Caco-2 (cell line): ENCODE results near the gene UBE2R2. TPM values are rescaled to one million over a fixed set of nuclear protein-coding genes. Genes with fewer than 3 reads are reported as not detected.

Experiments
- BruUV-seq: library from RNA; stranded (reverse); fragments of 400-500 nt; replicated peaks from 2 replicates; lab custom pipeline; 2021; lab: Mats Ljungman, UMichigan
- CTCF ChIA-PET: fragments of 300-600 bp; sonication (Branson Sonifier 250); formaldehyde crosslinking; loops from one replicate; lab custom pipeline; 2022; ENCODE audit warnings: antibody characterized with exemption; lab: Charles Lee
- POLR2A ChIA-PET: fragments of 300-600 bp; sonication (Branson Sonifier 250); formaldehyde crosslinking; loops from one replicate; lab custom pipeline; 2022; ENCODE audit warnings: antibody characterized with exemption; lab: Charles Lee
- DNase-seq, 2 experiments: peaks; one replicate each; pipeline versions ENCODE4 v3.0.0 to v3.0.0-alpha.2; 2020 to 2022
- H3K27me3 ChIP-seq: replicated peaks from 2 replicates; pipeline ENCODE4 v1.6.0; 2011; ENCODE audit warnings: low read length; ENCODE audit not compliant: control insufficient read depth, insufficient read depth
- H3K36me3 ChIP-seq: 2 replicates; pipeline ENCODE4 v1.5.1; 2011; ENCODE audit warnings: low read length; ENCODE audit not compliant: control insufficient read depth, insufficient read depth
- H3K4me1 ChIP-seq: fragments of 250-450 bp; sonication (Bioruptor Pico); 2 replicates; pipeline ENCODE4 v1.5.1; 2020; ENCODE audit warnings: mild to moderate bottlenecking
- H3K4me3 ChIP-seq: 2 replicates; pipeline ENCODE4 v1.5.1; 2011; ENCODE audit warnings: low read depth, mild to moderate bottlenecking, control low read depth, low read length
- H3K9me3 ChIP-seq: fragments of 250-450 bp; sonication (Bioruptor Pico); 2 replicates; pipeline ENCODE4 v1.5.1; 2020; ENCODE audit warnings: mild to moderate bottlenecking, moderate library complexity
- H3K27ac Mint-ChIP-seq: one replicate; pipeline ENCODE4 v1.8.0; 2022; ENCODE audit warnings: mixed read lengths; ENCODE audit not compliant: unreplicated experiment
- H3K27me3 Mint-ChIP-seq: one replicate; pipeline ENCODE4 v1.8.0; 2022; ENCODE audit warnings: mixed read lengths; ENCODE audit not compliant: insufficient read depth, unreplicated experiment
- H3K36me3 Mint-ChIP-seq: one replicate; pipeline ENCODE4 v1.8.0; 2022; ENCODE audit warnings: mild to moderate bottlenecking, mixed read lengths; ENCODE audit not compliant: insufficient read depth, unreplicated experiment
- H3K4me1 Mint-ChIP-seq: one replicate; pipeline ENCODE4 v1.8.0; 2022; ENCODE audit warnings: low read depth, mixed read lengths; ENCODE audit not compliant: unreplicated experiment
- H3K4me3 Mint-ChIP-seq: one replicate; pipeline ENCODE4 v1.8.0; 2022; ENCODE audit warnings: mild to moderate bottlenecking, moderate library complexity, mixed read lengths; ENCODE audit not compliant: unreplicated experiment
- H3K9me3 Mint-ChIP-seq: one replicate; pipeline ENCODE4 v1.8.0; 2022; ENCODE audit warnings: mixed read lengths; ENCODE audit not compliant: unreplicated experiment
- CTCF ChIP-seq, 2 experiments: fragments of 200-600 bp in 1 of 2; IDR thresholded peaks; 1 replicate in 1 of 2; 2 replicates in 1 of 2; pipeline versions ENCODE4 v1.5.1 to v1.8.0; 2011 to 2022; ENCODE audit warnings: antibody characterized with exemption in 1 of 2, control low read depth in 1 of 2, inconsistent platforms in 1 of 2, low read depth in 1 of 2, low read length in 1 of 2, mild to moderate bottlenecking in 1 of 2, moderate library complexity in 1 of 2; ENCODE audit not compliant: insufficient read depth in 1 of 2, severe bottlenecking in 1 of 2, unreplicated experiment in 1 of 2
- intact Hi-C: fragments of 100-400 bp; cut with micrococcal nuclease; formaldehyde crosslinking; loops from one replicate; pipeline ENCODE4 v1.10.0; 2022; ENCODE audit not compliant: unreplicated experiment
- total RNA-seq: library from RNA; stranded (reverse); gene quantifications from 2 replicates; pipeline ENCODE4 v1.2.3, GENCODE V29; 2022

Gene UBE2R2
- total RNA-seq, 1 experiment from 2014 or later: 52.3 TPM

GRCh38 chr9:33924978-33925797, 108.2 kb downstream of the UBE2R2 start:
- peak; percentile 39 to 66 for TF ChIP-seq CTCF (IDR thresholded peaks at IDR 0.05; ENCODE audit: insufficient read depth in 1 of 2, low read depth in 1 of 2, low read length in 1 of 2, severe bottlenecking in 1 of 2, unreplicated experiment in 1 of 2)
- no peaks in the 10 kb centered on the region for H3K4me1 Mint-ChIP-seq
- H3K36me3 Mint-ChIP-seq: peaks cover 97% of the 10 kb centered on the region
- no peak overlapping the region for H3K4me3 Mint-ChIP-seq
- intact Hi-C loops: loop anchor here (5.0 to 10.0 kb wide), 3 partner anchors 110 to 330 kb away; partner anchors contain the start of gene UBE2R2
- peak overlapping the region; percentile 21 for H3K27ac Mint-ChIP-seq
- Histone ChIP-seq H3K9me3 (no peaks in the 10 kb centered on the region), H3K4me3 (no peak overlapping the region), H3K36me3 (peaks cover 12% of the 10 kb centered on the region), H3K27me3 (no peaks in the 10 kb centered on the region), H3K4me1 (no peaks in the 10 kb centered on the region)
- ChIA-PET CTCF (interaction anchor here (0.6 to 1.7 kb wide), 5 partner anchors 14 to 327 kb away, joined by 3 to 18 read pairs (median 4); no protein-coding TSS in a partner anchor), POLR2A (no interaction called here)
- no peaks in the 10 kb centered on the region for H3K27me3 Mint-ChIP-seq
- no peaks in the 10 kb centered on the region for H3K9me3 Mint-ChIP-seq
- peak in 1 of 2 experiments; percentile 67 for DNase-seq
- BruUV-seq: no TSS peak

GRCh38 chr9:33926746-33927485, 110.0 kb downstream of the UBE2R2 start:
- no TSS peak for BruUV-seq
- Mint-ChIP-seq H3K27ac (peak overlapping the region; percentile 66), H3K4me1 (no peaks in the 10 kb centered on the region), H3K4me3 (no peak overlapping the region), H3K36me3 (peaks cover 97% of the 10 kb centered on the region), H3K9me3 (no peaks in the 10 kb centered on the region), H3K27me3 (no peaks in the 10 kb centered on the region)
- DNase-seq: no peak
- Histone ChIP-seq H3K4me3 (no peak overlapping the region), H3K36me3 (peaks cover 14% of the 10 kb centered on the region), H3K27me3 (no peaks in the 10 kb centered on the region), H3K4me1 (no peaks in the 10 kb centered on the region), H3K9me3 (no peaks in the 10 kb centered on the region)
- ChIA-PET CTCF (interaction anchor here (0.9 kb wide), 1 partner anchor 29 kb away, joined by 3 read pairs; no protein-coding TSS in a partner anchor), POLR2A (no interaction called here)
- intact Hi-C loops: loop anchor here (5.0 to 10.0 kb wide), 3 partner anchors 112 to 328 kb away; partner anchors contain the start of gene UBE2R2
- no peak for TF ChIP-seq CTCF (IDR thresholded peaks at IDR 0.05; ENCODE audit: insufficient read depth in 1 of 2, low read depth in 1 of 2, low read length in 1 of 2, severe bottlenecking in 1 of 2, unreplicated experiment in 1 of 2)

GRCh38 chr9:33927694-33928093, 110.7 kb downstream of the UBE2R2 start:
- POLR2A ChIA-PET: no interaction called here
- Mint-ChIP-seq H3K4me1 (no peaks in the 10 kb centered on the region), H3K27me3 (no peaks in the 10 kb centered on the region), H3K36me3 (peaks cover 97% of the 10 kb centered on the region), H3K9me3 (no peaks in the 10 kb centered on the region), H3K27ac (peak overlapping the region; percentile 66), H3K4me3 (no peak overlapping the region)
- Histone ChIP-seq H3K27me3 (no peaks in the 10 kb centered on the region), H3K4me3 (no peak overlapping the region), H3K4me1 (peaks cover 5% of the 10 kb centered on the region; the same call in 1 of the 2 replicates), H3K9me3 (no peaks in the 10 kb centered on the region), H3K36me3 (peaks cover 11% of the 10 kb centered on the region)
- DNase-seq: no peak
- CTCF ChIA-PET: no interaction called here
- no peak for TF ChIP-seq CTCF (IDR thresholded peaks at IDR 0.05; ENCODE audit: insufficient read depth in 1 of 2, low read depth in 1 of 2, low read length in 1 of 2, severe bottlenecking in 1 of 2, unreplicated experiment in 1 of 2)
- no TSS peak for BruUV-seq
- intact Hi-C loops: loop anchor here (5.0 to 10.0 kb wide), 3 partner anchors 113 to 327 kb away; partner anchors contain the start of gene UBE2R2
